Epithelial cell of proximal tubule (primary cell): ENCODE results near the gene AJUBA. TPM values are rescaled to one million over a fixed set of nuclear protein-coding genes. Genes with fewer than 3 reads are reported as not detected.

Experiments used
- DNase-seq: peaks from one replicate; pipeline ENCODE4 v3.0.0-alpha.2; 2011; ENCODE audit warnings: low read depth
- H3K4me3 ChIP-seq: 2 replicates; pipeline ENCODE4 v1.5.1; 2011; ENCODE audit warnings: low read depth, mild to moderate bottlenecking, low read length
- CTCF ChIP-seq: conservative IDR thresholded peaks from 2 replicates; pipeline ENCODE4 v1.5.1; 2012; ENCODE audit warnings: low read depth, mild to moderate bottlenecking, low read length
- total RNA-seq: library from RNA; depleted of rRNA; stranded (reverse); fragments of >200 nt; gene quantifications from 2 replicates; pipeline ENCODE4 v1.2.3, GENCODE V29; 2015

The AJUBA gene
- total RNA-seq, 1 donor from 2014 or later: 63.2 TPM

GRCh38 chr14:22923746-22924145, 58.6 kb downstream of the AJUBA start:
- TF ChIP-seq CTCF: no peak
- no peak overlapping the region for H3K4me3 ChIP-seq
- DNase-seq: no peak

- no peak for DNase-seq
- TF ChIP-seq CTCF: no peak
- no peak overlapping the region for H3K4me3 ChIP-seq
Measured at GRCh38 chr14:22922294-22922693, 60.1 kb downstream of the AJUBA start.

Other genes starting within 250 kb of the AJUBA start
- 99.2 and 109 TPM in 2 replicates for gene OXA1L, start 215.9 kb downstream of the AJUBA start, total RNA-seq
- gene SLC7A7, start 167.1 kb downstream of the AJUBA start, total RNA-seq: 3.5 and 5.6 TPM in 2 replicates
- gene MRPL52, start 152.7 kb downstream of the AJUBA start, total RNA-seq: 160 and 224 TPM in 2 replicates
- gene MMP14, start 146.0 kb downstream of the AJUBA start, total RNA-seq: 224 and 227 TPM in 2 replicates
- 82.5 and 102 TPM in 2 replicates for gene LRP10, start 110.8 kb downstream of the AJUBA start, total RNA-seq
- 0.17 and 0.80 TPM in 2 replicates for gene REM2, start 99.3 kb downstream of the AJUBA start, total RNA-seq
- 76.4 and 90.6 TPM in 2 replicates for gene RBM23, start 63.4 kb downstream of the AJUBA start, total RNA-seq
- gene PRMT5, start 53.2 kb downstream of the AJUBA start, total RNA-seq: 70.5 and 142 TPM in 2 replicates
- 40.0 and 70.5 TPM in 2 replicates for gene HAUS4, start 25.5 kb downstream of the AJUBA start, total RNA-seq
- gene C14orf93, start 27.6 kb upstream of the AJUBA start, total RNA-seq: 6.0 and 9.4 TPM in 2 replicates
- gene PSMB5, start 52.3 kb upstream of the AJUBA start, total RNA-seq: 388 and 413 TPM in 2 replicates
- gene PSMB11, start 59.7 kb upstream of the AJUBA start, total RNA-seq: not detected in 2 replicates
- 11.1 and 17.7 TPM in 2 replicates for gene CDH24, start 75.0 kb upstream of the AJUBA start, total RNA-seq
- gene ACIN1, start 112.6 kb upstream of the AJUBA start, total RNA-seq: 84.1 and 85.2 TPM in 2 replicates
- 27.3 and 53.8 TPM in 2 replicates for gene C14orf119, start 113.0 kb upstream of the AJUBA start, total RNA-seq
- not detected in 2 replicates for gene CIROP, start 122.4 kb upstream of the AJUBA start, total RNA-seq
- gene CEBPE, start 136.7 kb upstream of the AJUBA start, total RNA-seq: not detected in 2 replicates
- gene SLC7A8, start 201.1 kb upstream of the AJUBA start, total RNA-seq: 1.4 and 3.3 TPM in 2 replicates